Measurements from ENCODE around the gene MRPL49. TPM values are rescaled to one million over a fixed set of nuclear protein-coding genes. Genes with fewer than 3 reads are reported as not detected.

The MRPL49 gene
- total and polyA plus RNA-seq, 2 donors (not counting 3 experiments of a cell fraction or from before 2014, with no cell fraction given) = 49.7 to 90.4 TPM

- peaks cover 14% of the 10 kb centered on the region for H3K79me2 ChIP-seq (ENCODE audit: control insufficient read depth, insufficient read depth, low read length)
- TF ChIP-seq GATA2 (IDR thresholded peaks at IDR 0.05; ENCODE audit: insufficient read depth, insufficient read length, low read depth, low read length) = no peak
- TF ChIP-seq POLR2A (IDR thresholded peaks at IDR 0.05; ENCODE audit: low read depth, low read length) = no peak
- no peak for TF ChIP-seq MAX (IDR thresholded peaks at IDR 0.05; ENCODE audit: insufficient read depth, insufficient read length)
- TF ChIP-seq JUN (IDR thresholded peaks at IDR 0.05; ENCODE audit: borderline replicate concordance, insufficient read depth, insufficient read length, low read depth) = no peak
- no peak for TF ChIP-seq FOS (IDR thresholded peaks at IDR 0.05; ENCODE audit: borderline replicate concordance, insufficient read depth, low read length)
- TF ChIP-seq POLR2AphosphoS5 (IDR thresholded peaks at IDR 0.05; ENCODE audit: insufficient read depth, low read depth, low read length) = no peak
- TF ChIP-seq CTCF (IDR thresholded peaks at IDR 0.05; ENCODE audit: extremely low read depth in 1 of 2, insufficient read depth in 1 of 2, low read depth in 1 of 2, low read length in 2 of 2) = no peak
- TF ChIP-seq MYC (IDR thresholded peaks at IDR 0.05; ENCODE audit: low read depth, low read length) = no peak
- TF ChIP-seq EZH2 (IDR thresholded peaks at IDR 0.05; ENCODE audit: borderline replicate concordance, low read depth, low read length, severe bottlenecking) = no peak
- FAIRE-seq = no peak
These were observed 7.7 kb downstream of the MRPL49 start for GRCh38 chr11:65129649-65130441.

More at GRCh38 chr11:65129649-65130441, 7.7 kb downstream of the MRPL49 start:
- H3K9ac ChIP-seq (replicated peaks; ENCODE audit: extremely low read depth, insufficient read depth, low read length) = no peak overlapping the region
- no peaks in the 10 kb centered on the region for H3K9me3 ChIP-seq (replicated peaks; ENCODE audit: control insufficient read depth, insufficient read depth, low read length)
- POLR2A ChIA-PET = no interaction called here
- H3K36me3 ChIP-seq (ENCODE audit: control insufficient read depth in 2 of 2, extremely low read depth in 1 of 2, insufficient read depth in 2 of 2, low read length in 2 of 2) = peaks cover 11 to 56% of the 10 kb centered on the region in 2 experiments
- no TSS peak for BruUV-seq (replicated peaks)
- DNase-seq (ENCODE audit: low read depth, low spot score) = no peak
- CTCF ChIA-PET = interaction anchor here (2.0 kb wide), 1 partner anchor 12 kb away, joined by 7 read pairs; the partner anchor contains the start of gene ZNHIT2
- no peaks in the 10 kb centered on the region for H3K27me3 ChIP-seq (ENCODE audit: control insufficient read depth in 2 of 2, insufficient read depth in 2 of 2, low read length in 2 of 2)
- no peak overlapping the region for H2AFZ ChIP-seq (ENCODE audit: low read depth, low read length)
- no peaks in the 10 kb centered on the region for H3K9me1 ChIP-seq (replicated peaks; ENCODE audit: control insufficient read depth, extremely low read depth, insufficient read depth, low read length)
- H3K27ac ChIP-seq (ENCODE audit: insufficient read depth, low read depth, low read length) = no peak overlapping the region
- H3K4me2 ChIP-seq (ENCODE audit: insufficient read depth, low read length) = no peak overlapping the region
- no peak overlapping the region for H3K4me3 ChIP-seq (replicated peaks in 1 of 3; ENCODE audit: insufficient read depth in 1 of 3, low read depth in 1 of 3, low read length in 3 of 3)
- dilution Hi-C loops (cut with MboI; ENCODE audit: extremely low pct_ligation_motif_present, low sequenced_read_pairs) (no loop called here), intact Hi-C loops (cut with micrococcal nuclease) (no loop called here)
- H3K4me1 ChIP-seq (ENCODE audit: control insufficient read depth, extremely low read depth, insufficient read depth, low read length) = peaks cover 7% of the 10 kb centered on the region
- no peaks in the 10 kb centered on the region for H4K20me1 ChIP-seq (replicated peaks; ENCODE audit: control insufficient read depth, extremely low read depth, insufficient read depth, low read length)
